MM.1S (cell line): ENCODE measurements around the gene CBY2.

Experiments
- DNase-seq: peaks from one replicate; pipeline ENCODE4 v3.0.0-alpha.2; 2015
- H2AFZ ChIP-seq: fragments of 300-600 bp; sonication (generic); 2 replicates; pipeline ENCODE4 v1.6.0; 2016; ENCODE audit warnings: antibody characterized with exemption, low read length
- H3F3A ChIP-seq: fragments of 300-600 bp; sonication (generic); 2 replicates; pipeline ENCODE4 v1.6.1; 2016; ENCODE audit warnings: mild to moderate bottlenecking, antibody characterized with exemption, low read length, moderate library complexity, mixed read lengths; ENCODE audit not compliant: insufficient read depth
- H3K27ac ChIP-seq: fragments of 300-600 bp; sonication (generic); 2 replicates; pipeline ENCODE4 v1.5.1; 2016; ENCODE audit warnings: mild to moderate bottlenecking, low read length
- H3K27me3 ChIP-seq: fragments of 300-600 bp; sonication (generic); replicated peaks from 2 replicates; pipeline ENCODE4 v1.6.0; 2016; ENCODE audit warnings: low read length; ENCODE audit not compliant: insufficient read depth
- H3K36me3 ChIP-seq: fragments of 300-600 bp; sonication (generic); replicated peaks from 2 replicates; pipeline ENCODE4 v1.6.1; 2016; ENCODE audit warnings: mild to moderate bottlenecking, low read length, mixed read lengths; ENCODE audit not compliant: insufficient read depth
- H3K4me1 ChIP-seq: fragments of 300-600 bp; sonication (generic); 2 replicates; pipeline ENCODE4 v1.6.1; 2016; ENCODE audit warnings: low read length, mixed read lengths
- H3K4me2 ChIP-seq: fragments of 300-600 bp; sonication (generic); 2 replicates; pipeline ENCODE4 v1.6.0; 2016; ENCODE audit warnings: low read depth, low read length
- H3K4me3 ChIP-seq: fragments of 300-600 bp; sonication (generic); 2 replicates; pipeline ENCODE4 v1.5.1; 2016; ENCODE audit warnings: low read length, mixed read lengths
- H3K79me2 ChIP-seq: fragments of 300-600 bp; sonication (generic); 2 replicates; pipeline ENCODE4 v1.6.1; 2016; ENCODE audit warnings: mixed run types, low read length, mixed read lengths
- H3K9ac ChIP-seq: fragments of 300-600 bp; sonication (generic); 2 replicates; pipeline ENCODE4 v1.6.1; 2016; ENCODE audit warnings: low read length, mixed read lengths
- H3K9me2 ChIP-seq: fragments of 300-600 bp; sonication (generic); replicated peaks from 2 replicates; pipeline ENCODE4 v1.6.1; 2016; ENCODE audit warnings: mild to moderate bottlenecking, low read length, mixed read lengths; ENCODE audit not compliant: insufficient read depth
- H3K9me3 ChIP-seq: fragments of 300-600 bp; sonication (generic); replicated peaks from 2 replicates; pipeline ENCODE4 v1.6.1; 2016; ENCODE audit warnings: mild to moderate bottlenecking, low read length, mixed read lengths; ENCODE audit not compliant: insufficient read depth
- H4K20me1 ChIP-seq: fragments of 300-600 bp; sonication (generic); 2 replicates; pipeline ENCODE4 v1.6.1; 2016; ENCODE audit warnings: mild to moderate bottlenecking, low read length, moderate library complexity, mixed read lengths; ENCODE audit not compliant: insufficient read depth
- CTCF ChIP-seq: fragments of 300-600 bp; sonication (generic); IDR thresholded peaks from 2 replicates; pipeline ENCODE4 v1.5.1; 2016; ENCODE audit warnings: antibody characterized with exemption, low read length, mixed read lengths
- EZH2 ChIP-seq: fragments of 300-600 bp; sonication (generic); optimal IDR thresholded peaks from 2 replicates; pipeline ENCODE3; 2017; ENCODE audit warnings: low read depth, mild to moderate bottlenecking, antibody characterized with exemption, low read length, mixed read lengths
- EZH2phosphoT487 ChIP-seq: fragments of 300-600 bp; sonication (generic); IDR thresholded peaks from 2 replicates; pipeline ENCODE4 v1.6.1; 2018; ENCODE audit warnings: antibody characterized with exemption, low read length

Gene CBY2

DNA sequence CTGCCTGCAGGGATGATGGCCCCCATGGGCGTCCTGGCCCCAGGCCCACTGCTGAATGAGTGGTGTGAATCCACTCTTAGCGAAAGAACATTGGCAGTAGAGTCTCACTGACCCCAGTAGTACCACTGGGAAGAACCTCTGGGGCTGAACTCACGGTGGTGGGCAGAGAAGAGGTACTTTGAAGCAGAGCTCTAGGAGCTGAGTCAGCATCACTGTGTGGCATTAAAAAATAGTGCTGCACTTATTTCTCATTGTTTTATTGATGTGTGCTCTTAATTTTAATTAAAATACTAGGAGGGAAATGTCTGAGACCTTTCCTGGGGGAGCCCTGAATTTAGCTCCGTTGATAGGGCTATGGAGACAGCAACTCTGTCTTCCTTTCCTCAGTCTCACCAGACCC lies 61.3 kb downstream of the CBY2 start:
- no peak overlapping the region for H3K27ac ChIP-seq
- no peak overlapping the region for H3K9ac ChIP-seq
- H2AFZ ChIP-seq, result no peak overlapping the region
- H3K4me3 ChIP-seq, result no peak overlapping the region
- no peaks in the 10 kb centered on the region for H3F3A ChIP-seq
- H3K36me3 ChIP-seq, result no peaks in the 10 kb centered on the region
- H3K27me3 ChIP-seq, result no peaks in the 10 kb centered on the region
- H4K20me1 ChIP-seq, result no peaks in the 10 kb centered on the region
- no peak overlapping the region for H3K4me2 ChIP-seq
- H3K79me2 ChIP-seq, result no peaks in the 10 kb centered on the region
- no peak for DNase-seq
- TF ChIP-seq CTCF (no peak), EZH2 (no peak), EZH2phosphoT487 (no peak)
- H3K9me3 ChIP-seq, result no peaks in the 10 kb centered on the region
- H3K4me1 ChIP-seq, result no peaks in the 10 kb centered on the region
- no peaks in the 10 kb centered on the region for H3K9me2 ChIP-seq
